BE2C (cell line): ENCODE data around the gene KRTAP12-4. TPM values are rescaled to one million over a fixed set of nuclear protein-coding genes. Genes with fewer than 3 reads are reported as not detected.

Experiments
- DNase-seq: peaks from one replicate; pipeline ENCODE4 v3.0.0-alpha.2; 2020
- H3K27me3 ChIP-seq: fragments of 250-450 bp; sonication (Bioruptor Pico); 2 replicates; pipeline ENCODE4 v1.5.1; 2020; ENCODE audit warnings: mild to moderate bottlenecking
- H3K36me3 ChIP-seq: fragments of 250-450 bp; sonication (Bioruptor Pico); 2 replicates; pipeline ENCODE4 v1.5.1; 2020; ENCODE audit warnings: mild to moderate bottlenecking
- H3K4me1 ChIP-seq: fragments of 250-450 bp; sonication (Bioruptor Pico); 2 replicates; pipeline ENCODE4 v1.5.1; 2020
- H3K4me3 ChIP-seq: 2 replicates; pipeline ENCODE4 v1.5.1; 2011; ENCODE audit warnings: low read depth, low read length
- H3K9me3 ChIP-seq: fragments of 250-450 bp; sonication (Bioruptor Pico); 2 replicates; pipeline ENCODE4 v1.5.1; 2020
- polyA plus RNA-seq: library from polyadenylated mRNA; unstranded; fragments of >200 nt; gene quantifications from one replicate; pipeline ENCODE4 v1.2.1, GENCODE V29; 2012; ENCODE audit warnings: low read depth, missing spikeins; ENCODE audit not compliant: insufficient read length, insufficient read depth
- TF ChIP-seq, protein P1 (sequence below): IDR thresholded peaks from 2 replicates; pipeline ENCODE4 v1.5.1; 2012; ENCODE audit warnings: mild to moderate bottlenecking, low read depth, low read length

KRTAP12-4 gene, protein sequence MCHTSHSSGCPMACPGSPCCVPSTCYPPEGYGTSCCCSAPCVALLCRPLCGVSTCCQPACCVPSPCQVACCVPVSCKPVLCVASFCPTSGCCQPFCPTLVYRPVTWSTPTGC
- not detected for polyA plus RNA-seq

DNA sequence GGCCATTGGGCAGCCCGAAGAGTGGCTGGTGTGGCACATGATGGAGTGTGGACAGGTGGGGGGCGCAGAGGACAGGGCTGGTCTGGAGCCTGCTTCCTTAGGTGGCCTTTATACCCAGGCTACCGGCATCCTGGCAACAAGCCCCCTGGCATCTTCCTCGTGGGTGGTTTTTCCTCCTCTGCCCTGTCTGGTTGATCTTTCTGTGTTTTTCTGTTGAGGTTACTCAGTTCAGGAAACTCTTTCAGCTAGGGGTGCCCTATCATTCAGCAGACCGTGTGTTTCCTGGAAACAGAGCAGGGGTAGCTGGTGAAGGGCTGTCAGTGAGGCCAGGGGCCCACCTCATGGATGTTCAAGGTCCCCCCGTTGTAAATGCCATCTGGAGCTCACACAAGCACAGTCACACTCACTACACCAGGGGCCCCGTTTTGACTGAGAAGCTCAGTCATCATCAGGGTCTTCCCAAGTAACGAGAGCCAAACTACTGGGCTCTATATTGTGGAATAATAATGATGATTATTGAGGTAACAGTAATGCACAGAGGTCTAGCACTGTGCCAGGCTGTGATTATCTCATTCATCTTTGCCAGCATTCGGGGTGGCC, at the start of gene KRTAP12-4:
TSS of gene KRTAP12-4 (minus strand) at position 84 of the 600 bp plus-strand sequence. CDS start at position 39, 45 bp downstream.
- DNase-seq, result no peak
- Histone ChIP-seq H3K36me3 (no peaks in the 10 kb centered on the region), H3K27me3 (peaks cover 7% of the 10 kb centered on the region; the same call in 1 of the 2 replicates), H3K4me3 (no peak within 1 kb of the TSS), H3K4me1 (no peaks in the 10 kb centered on the region), H3K9me3 (no peaks in the 10 kb centered on the region)
- TF ChIP-seq, protein P1, sequence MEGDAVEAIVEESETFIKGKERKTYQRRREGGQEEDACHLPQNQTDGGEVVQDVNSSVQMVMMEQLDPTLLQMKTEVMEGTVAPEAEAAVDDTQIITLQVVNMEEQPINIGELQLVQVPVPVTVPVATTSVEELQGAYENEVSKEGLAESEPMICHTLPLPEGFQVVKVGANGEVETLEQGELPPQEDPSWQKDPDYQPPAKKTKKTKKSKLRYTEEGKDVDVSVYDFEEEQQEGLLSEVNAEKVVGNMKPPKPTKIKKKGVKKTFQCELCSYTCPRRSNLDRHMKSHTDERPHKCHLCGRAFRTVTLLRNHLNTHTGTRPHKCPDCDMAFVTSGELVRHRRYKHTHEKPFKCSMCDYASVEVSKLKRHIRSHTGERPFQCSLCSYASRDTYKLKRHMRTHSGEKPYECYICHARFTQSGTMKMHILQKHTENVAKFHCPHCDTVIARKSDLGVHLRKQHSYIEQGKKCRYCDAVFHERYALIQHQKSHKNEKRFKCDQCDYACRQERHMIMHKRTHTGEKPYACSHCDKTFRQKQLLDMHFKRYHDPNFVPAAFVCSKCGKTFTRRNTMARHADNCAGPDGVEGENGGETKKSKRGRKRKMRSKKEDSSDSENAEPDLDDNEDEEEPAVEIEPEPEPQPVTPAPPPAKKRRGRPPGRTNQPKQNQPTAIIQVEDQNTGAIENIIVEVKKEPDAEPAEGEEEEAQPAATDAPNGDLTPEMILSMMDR, result no peak

DNA sequence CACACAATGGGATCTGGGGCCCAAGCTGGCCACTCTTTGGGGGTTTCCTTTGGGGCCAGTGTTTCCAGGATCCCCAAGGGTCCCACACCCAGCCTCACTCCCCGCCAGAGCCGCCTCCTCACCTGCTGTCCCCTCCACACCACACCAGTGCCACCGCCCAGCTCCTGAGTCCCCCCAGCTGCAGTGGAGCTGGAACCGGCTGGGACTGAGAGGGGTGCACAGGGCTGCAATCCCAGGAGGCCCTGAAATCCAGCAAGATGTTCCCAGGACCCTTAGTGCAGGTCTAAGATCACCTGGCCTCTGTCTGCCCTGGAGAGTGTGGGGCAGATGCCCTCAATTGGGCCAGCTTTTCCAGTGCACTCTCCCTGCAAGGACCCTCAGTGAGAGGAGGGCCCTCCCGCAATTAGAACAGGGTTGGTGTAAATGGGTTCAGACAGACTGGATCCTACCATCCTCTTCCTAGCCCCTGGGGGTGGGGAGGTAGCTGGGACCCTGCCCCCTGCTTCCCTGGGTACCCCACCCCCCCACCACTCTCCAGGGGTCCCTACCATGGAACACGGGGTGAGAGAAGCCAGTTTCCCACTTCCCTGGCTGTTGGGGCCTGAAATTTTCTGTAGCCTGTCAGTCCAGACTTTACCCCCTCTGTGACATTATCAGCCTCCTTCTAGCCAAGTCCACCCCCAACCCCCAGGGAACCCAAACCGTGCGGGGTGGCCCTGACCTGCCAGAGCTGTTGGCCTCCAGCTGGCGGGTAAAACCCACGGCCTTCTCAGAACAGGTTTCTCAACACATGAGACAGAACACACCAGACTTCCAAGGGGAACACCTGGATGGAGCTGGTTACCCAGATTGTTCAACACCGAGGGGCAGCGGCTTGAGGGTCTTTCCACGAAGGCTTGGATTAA, 49.5 kb upstream of the KRTAP12-4 start:
- TF ChIP-seq, protein P1, result no peak
- Histone ChIP-seq H3K36me3 (no peaks in the 10 kb centered on the region), H3K27me3 (peaks cover 88% of the 10 kb centered on the region), H3K4me1 (no peaks in the 10 kb centered on the region), H3K9me3 (no peaks in the 10 kb centered on the region), H3K4me3 (no peak overlapping the region)
- DNase-seq, result no peak

DNA sequence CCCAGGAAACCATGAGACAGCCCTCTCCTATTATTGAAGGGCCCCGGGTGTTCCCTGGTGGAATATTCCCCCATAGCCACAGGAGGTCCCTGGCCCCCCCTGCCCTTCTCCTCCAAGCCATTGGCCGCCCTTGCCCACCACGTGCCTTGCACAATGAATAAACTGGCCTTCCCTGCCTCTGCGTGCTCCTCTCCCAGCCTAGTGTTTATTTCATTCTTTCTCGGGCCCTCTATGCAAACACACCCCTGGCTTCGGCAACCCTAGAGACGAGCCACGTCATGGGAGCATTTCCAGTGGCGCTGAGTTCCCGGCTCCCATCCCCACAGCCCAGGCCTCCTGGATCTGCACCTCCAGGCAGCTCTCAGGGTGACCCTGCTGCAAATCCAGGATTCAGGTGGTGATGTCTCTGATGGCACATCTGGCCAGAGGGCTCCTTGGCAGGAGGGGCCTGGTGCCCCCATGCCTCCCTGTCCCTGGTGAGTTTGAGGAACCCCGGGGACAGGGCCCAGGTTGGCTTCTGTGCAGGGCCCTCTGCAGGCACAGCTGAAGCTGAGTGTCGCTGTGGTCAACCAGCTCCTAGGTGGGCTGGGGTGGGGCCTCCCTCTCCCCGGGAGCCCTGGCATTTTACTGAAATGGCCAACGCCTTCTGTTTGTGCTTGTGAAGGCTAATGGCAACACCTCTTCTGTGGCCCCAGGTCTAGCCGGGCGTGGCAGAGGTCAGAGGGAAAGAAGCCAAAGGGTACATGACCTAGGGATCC, 48.7 kb upstream of the KRTAP12-4 start:
- no peak for DNase-seq
- TF ChIP-seq, protein P1, result no peak
- Histone ChIP-seq H3K4me3 (no peak overlapping the region), H3K9me3 (no peaks in the 10 kb centered on the region), H3K36me3 (no peaks in the 10 kb centered on the region), H3K4me1 (no peaks in the 10 kb centered on the region), H3K27me3 (peaks cover 88% of the 10 kb centered on the region)

DNA sequence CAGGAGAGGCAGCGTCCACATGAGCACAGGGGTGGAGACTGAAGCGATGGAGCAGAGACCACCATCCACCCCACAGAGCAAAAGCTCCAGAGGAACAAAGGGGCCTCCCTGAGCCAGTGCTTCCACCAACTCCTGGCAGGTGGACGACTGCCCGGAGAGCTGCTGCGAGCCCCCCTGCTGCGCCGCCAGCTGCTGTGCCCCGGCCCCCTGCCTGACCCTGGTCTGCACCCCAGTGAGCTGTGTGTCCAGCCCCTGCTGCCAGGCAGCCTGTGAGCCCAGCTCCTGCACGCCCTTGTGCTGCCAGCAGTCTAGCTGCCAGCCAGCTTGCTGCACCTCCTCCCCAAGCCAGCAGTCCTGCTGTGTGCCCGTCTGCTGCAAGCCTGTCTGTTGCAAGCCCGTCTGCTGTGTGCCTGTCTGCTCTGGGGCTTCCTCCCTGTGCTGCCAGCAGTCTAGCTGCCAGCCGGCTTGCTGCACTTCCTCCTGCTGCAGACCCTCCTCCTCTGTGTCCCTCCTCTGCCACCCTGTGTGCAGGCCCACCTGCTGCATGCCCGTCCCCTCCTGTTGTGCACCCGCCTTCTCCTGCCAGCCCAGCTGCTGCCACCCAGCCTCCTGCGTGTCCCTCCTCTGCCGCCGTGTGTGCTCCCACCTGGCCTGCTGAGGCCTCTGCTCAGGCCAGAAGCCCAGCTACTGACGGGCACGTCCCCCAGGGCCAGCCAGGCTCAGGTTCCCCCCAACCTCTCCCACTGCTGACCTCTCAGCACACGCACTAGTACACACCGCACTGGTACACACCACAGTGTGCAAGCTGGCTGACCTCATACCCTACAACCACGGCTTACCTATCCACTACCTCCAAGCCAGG, 47.9 kb upstream of the KRTAP12-4 start:
- Histone ChIP-seq H3K4me1 (no peaks in the 10 kb centered on the region), H3K27me3 (peaks cover 90% of the 10 kb centered on the region), H3K36me3 (no peaks in the 10 kb centered on the region), H3K4me3 (no peak overlapping the region), H3K9me3 (no peaks in the 10 kb centered on the region)
- TF ChIP-seq, protein P1, result no peak
- DNase-seq, result no peak

DNA sequence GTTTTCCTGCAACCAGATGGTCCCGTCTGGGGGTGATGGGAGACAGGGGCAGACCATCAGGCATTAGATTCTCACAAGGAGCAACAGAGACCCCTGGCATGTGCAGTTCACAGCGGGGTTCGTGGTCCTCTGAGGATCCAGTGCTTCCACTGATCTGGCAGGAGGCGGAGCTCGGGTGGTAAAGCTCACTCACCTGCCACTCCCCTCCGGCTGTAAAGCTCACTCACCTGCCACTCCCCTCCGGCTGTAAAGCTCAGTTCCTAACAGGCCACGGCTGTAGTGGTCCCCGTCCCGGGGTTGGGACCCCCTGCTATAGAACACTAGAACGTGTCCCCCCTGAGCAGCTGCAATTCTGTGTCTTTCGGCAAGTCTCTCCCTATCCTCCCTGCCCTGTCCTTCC, 47.1 kb upstream of the KRTAP12-4 start:
- Histone ChIP-seq H3K9me3 (no peaks in the 10 kb centered on the region), H3K4me1 (no peaks in the 10 kb centered on the region), H3K4me3 (no peak overlapping the region), H3K27me3 (peaks cover 92% of the 10 kb centered on the region), H3K36me3 (no peaks in the 10 kb centered on the region)
- no peak for DNase-seq
- TF ChIP-seq, protein P1, result no peak
